Activated CD8-positive, alpha-beta memory T cell treated with anti-CD3 and anti-CD28 coated beads, Interleukin-2, amount 50 U/mL, for 1 hour (primary cell): ENCODE results near the gene CIB4.
"Not testable (repeated sequence)": the region's sequence is repeated elsewhere in the genome, so short reads cannot be mapped to it uniquely, and the experiment has no call there.

Source experiments
- DNase-seq: peaks from one replicate; pipeline ENCODE4 v3.0.0-alpha.2; 2020; ENCODE audit errors: extremely low read depth

Gene CIB4

DNA sequence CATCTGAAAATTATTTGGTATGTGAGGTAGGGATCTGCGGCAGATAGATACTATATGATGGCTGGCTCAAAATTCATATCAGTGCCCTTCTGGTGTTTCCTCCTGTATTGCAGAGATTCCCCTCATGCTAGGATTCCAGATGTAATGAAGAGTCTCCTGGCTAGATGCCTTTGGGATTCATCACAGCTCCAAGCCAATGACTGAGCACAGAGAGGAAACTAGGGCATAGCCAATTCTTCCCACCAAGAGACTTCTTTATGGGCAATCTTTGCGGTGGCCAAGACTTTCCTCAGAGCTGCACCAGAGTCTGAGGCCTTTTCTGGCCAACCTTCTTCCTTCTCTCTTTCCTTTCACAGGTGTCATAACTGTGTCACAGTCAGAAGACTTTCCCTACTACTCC is 25.5 kb upstream of the CIB4 start:
- no peak for DNase-seq

- not testable (repeated sequence) for DNase-seq
These were observed 24.1 kb upstream of the CIB4 start for GRCh38 chr2:26665296-26665695.

DNA sequence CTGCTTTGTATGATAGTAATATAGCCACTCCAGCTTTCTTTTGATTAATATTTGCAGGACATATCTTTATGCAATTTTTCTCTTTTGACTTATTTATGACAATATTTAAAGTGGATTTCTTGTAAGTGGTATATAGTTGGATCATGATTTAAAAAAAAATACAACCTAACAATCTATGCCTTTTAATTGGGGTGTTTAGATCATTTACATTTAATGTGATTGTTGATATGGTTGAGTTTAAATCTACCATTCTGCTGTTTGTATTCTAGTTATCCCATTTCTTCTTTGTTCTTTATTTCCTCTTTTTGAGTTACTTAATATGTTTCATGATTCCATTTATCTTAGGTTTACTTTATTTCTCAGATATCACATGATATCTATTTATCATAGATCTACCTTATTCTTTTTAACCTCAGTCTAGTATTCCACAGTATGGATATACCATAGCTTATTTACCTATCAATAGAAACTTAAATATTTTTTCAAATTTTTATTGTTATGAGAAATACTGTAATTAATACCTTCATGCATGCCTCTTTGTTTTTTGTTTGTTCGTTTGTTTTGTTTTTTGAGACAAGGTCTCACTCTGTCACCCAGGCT is 19.3 kb upstream of the CIB4 start:
- DNase-seq, result no peak

GRCh38 chr2:26658691-26659346 is 17.7 kb upstream of the CIB4 start:
- DNase-seq, result no peak

GRCh38 chr2:26657265-26657664 is 16.1 kb upstream of the CIB4 start:
- no peak for DNase-seq

GRCh38 chr2:26655611-26656195 is 14.5 kb upstream of the CIB4 start:
- no peak for DNase-seq

- not testable (repeated sequence) for DNase-seq
These were observed 14.0 kb upstream of the CIB4 start for GRCh38 chr2:26655120-26655519.

DNA sequence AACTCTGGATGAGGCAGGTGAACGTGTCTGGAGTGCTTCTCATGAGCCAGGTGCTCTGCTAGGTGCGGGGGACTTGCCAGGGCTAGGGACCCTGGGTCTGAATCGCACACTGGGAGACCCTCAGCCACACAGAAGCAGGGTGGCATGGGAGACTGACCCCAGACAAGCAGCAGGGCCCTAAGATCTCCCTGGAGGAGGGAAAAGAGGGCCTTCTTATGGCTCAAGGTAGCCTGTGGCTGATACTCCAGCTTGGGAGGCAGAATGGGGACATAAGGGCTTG is 12.8 kb upstream of the CIB4 start:
- DNase-seq, result no peak

GRCh38 chr2:26653207-26654060 is 12.3 kb upstream of the CIB4 start:
- no peak for DNase-seq

GRCh38 chr2:26652361-26653041 is 11.3 kb upstream of the CIB4 start:
- DNase-seq, result no peak

DNA sequence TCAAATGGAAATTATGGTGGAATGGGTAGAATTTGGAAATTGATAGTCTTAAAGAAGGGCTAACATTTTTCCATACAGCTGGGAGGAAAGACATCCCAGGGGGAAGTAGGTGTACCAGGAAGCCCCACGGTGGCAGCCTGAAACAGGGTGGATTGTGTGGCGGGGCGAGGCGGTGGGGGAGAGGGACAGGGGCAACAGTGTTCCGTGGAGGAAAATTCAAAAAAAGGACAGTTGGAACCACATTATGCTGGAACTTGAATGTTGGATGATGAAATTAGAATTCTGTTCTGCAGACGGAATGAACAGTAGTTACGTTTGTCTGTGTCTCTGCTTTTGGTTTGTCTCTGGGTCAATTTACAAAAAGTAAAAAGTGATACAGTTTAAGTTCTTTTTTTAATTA is 10.6 kb upstream of the CIB4 start:
- no peak for DNase-seq

DNA sequence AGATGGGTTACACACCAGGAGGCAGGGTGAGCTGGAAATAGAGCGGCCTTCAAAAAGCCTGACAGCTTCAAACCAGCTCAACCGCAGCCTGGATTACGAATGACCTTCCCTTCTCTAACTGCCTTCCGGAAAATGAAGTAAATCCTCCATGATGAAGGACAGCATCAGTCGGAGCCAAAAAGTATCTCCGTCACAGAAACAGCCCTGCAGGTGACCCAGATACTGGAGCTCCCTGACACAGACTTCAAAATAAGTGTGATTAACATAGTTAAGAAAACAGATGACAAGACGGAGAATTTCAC is 10.3 kb upstream of the CIB4 start:
- no peak for DNase-seq

GRCh38 chr2:26650713-26651469 is 9.7 kb upstream of the CIB4 start:
- no peak for DNase-seq

- DNase-seq, result no peak
These were observed 9.0 kb upstream of the CIB4 start for GRCh38 chr2:26649992-26650712.

DNA sequence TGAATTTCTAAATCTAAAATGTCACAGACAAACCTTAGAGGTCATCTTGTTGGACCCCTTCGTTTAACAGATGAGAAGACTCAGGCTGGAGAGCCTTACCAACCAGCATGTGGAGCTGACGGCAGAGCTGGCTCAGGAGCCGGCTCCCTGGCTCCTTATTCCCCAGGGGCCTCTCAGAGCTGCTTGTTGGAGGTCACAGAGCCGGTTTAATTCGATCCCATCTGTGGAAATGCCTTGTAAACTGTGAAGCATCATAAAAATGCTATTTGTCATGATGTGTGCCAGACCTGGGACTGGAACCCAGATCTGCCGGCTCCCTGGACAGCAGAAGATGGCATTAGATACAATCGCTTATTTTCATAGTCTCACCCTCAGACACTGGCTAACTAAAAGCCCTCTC is 8.2 kb upstream of the CIB4 start:
- DNase-seq, result no peak

- DNase-seq, result no peak
These were observed 7.3 kb upstream of the CIB4 start for GRCh38 chr2:26648516-26648915.

DNA sequence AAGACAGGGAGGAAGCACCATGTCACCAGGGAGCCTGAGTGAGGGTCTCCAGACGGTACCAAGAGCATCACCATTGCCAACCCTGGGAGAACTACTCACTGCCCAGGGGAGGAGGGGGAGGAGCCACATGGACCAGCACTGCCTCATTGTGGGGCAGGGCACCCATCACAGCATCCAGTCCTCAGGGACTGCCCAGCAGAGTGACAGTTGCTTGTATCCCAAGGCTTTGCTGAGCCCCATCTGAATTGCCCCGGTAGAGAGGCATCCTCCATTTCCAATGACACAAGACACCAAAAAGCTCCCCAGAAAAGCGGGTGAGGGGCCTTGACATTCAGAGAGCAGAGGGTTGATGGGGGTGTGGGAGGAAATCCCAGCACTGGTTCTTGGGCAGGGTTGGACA is 6.8 kb upstream of the CIB4 start:
- DNase-seq, result no peak

DNA sequence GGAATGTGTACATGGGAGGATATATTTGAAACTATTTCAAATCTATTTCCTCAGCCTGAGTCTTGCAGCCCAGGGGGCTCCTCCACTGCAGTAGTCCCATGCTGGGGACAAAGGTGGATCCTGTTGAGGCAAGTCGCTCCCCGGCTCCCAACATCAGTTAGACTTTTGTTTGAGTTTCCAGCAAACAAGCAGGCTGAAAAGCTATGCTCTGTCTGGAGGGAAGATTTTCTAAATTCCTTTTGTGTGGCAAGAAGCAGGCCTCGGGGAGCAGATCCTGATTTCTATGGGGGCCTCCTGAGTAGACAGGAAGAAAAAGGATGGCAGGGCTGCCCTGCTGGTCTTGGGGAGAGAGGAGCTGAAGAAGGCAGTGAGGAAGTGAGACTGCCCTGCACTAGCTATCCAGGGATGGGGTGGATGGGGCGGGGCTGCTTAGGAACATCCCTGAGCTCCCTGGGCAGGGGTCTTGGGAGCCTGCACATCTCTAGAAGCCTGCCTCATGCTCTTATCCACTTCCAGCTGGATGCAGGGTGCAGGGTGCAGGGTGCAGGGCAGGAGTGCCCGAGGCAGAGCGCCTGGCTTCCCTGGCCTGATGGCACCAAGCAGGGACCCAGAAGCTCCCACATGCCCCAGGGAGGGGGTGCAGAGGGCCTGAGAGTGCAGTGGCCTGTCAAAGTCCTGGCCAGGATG is 6.0 kb upstream of the CIB4 start:
- no peak for DNase-seq

DNA sequence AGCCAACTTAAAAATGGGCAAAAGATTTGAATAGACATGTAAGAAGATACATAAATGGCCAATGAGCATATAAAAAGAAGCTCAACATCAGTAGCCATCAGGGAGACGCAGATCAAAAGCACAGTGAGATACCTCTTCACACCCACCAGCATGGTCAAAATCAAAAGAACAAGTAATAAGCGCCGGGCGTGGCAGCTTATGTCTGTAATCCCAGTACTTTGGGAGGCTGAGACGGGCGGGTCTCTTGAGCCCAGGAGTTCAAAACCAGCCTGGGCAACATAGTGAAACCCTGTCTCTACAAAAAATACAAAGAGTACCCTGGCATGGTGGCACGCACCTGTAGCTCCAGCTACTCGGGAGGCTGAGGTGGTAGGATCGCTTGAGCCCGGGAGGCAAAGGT is 4.6 kb upstream of the CIB4 start:
- DNase-seq, result no peak

DNA sequence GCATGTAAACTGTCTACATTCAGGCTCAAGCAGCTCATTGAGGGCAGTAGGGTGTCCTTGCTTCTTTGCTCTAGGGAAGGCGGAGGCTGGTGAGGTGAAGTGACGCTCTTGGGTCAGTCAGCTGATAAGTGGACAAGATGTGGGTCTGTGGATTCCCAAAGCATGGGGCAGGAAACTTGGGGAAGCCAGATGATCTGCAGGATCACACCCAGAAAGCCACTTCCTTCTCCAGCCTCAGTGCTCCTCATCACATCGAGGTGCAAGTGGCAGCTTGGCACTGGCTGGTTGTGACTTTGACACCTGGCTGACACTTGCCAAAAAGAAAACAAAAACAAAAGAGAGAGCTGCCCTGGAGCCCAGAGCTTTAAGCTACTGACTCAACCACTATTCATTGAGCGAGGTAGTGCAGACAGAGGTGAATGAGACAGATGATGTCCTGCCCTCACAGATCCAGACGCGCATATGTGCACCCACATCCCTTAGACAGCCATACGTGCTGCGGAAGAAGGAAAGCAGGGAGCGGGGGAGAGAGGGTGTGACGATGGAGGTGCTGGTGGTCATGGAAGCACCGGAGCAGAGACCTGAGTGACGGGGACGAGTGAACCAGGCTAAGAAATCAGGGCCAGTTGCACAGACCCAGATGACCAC is 3.1 kb upstream of the CIB4 start:
- DNase-seq, result no peak
